ENCODE data around the gene RAD51C.

DNA sequence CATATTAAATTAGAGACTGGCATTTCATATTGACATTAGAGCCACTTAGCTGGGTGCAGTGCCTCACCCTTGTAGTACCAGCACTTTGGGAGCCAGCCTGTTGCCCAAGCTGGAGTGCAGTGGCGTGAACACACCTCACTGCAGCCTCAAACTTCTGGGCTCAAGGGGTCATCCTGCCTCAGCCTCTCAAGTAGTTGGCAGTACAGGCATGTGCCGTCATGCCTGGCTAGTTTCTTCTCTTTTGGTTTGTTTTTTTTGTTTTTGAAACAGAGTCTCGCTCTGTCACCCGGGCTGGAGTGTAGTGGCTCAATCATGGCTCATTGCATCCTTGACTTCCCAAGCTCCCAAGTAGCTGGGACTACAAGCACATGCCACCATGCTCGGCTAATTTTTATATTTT lies 72.0 kb downstream of the RAD51C start:
- TF ChIP-seq, protein P1, sequence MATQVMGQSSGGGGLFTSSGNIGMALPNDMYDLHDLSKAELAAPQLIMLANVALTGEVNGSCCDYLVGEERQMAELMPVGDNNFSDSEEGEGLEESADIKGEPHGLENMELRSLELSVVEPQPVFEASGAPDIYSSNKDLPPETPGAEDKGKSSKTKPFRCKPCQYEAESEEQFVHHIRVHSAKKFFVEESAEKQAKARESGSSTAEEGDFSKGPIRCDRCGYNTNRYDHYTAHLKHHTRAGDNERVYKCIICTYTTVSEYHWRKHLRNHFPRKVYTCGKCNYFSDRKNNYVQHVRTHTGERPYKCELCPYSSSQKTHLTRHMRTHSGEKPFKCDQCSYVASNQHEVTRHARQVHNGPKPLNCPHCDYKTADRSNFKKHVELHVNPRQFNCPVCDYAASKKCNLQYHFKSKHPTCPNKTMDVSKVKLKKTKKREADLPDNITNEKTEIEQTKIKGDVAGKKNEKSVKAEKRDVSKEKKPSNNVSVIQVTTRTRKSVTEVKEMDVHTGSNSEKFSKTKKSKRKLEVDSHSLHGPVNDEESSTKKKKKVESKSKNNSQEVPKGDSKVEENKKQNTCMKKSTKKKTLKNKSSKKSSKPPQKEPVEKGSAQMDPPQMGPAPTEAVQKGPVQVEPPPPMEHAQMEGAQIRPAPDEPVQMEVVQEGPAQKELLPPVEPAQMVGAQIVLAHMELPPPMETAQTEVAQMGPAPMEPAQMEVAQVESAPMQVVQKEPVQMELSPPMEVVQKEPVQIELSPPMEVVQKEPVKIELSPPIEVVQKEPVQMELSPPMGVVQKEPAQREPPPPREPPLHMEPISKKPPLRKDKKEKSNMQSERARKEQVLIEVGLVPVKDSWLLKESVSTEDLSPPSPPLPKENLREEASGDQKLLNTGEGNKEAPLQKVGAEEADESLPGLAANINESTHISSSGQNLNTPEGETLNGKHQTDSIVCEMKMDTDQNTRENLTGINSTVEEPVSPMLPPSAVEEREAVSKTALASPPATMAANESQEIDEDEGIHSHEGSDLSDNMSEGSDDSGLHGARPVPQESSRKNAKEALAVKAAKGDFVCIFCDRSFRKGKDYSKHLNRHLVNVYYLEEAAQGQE (IDR thresholded peaks at IDR 0.05; ENCODE audit: insufficient read depth in 1 of 2, low read depth in 2 of 2, low read length in 2 of 2): no peak
- no peak for TF ChIP-seq TAF1 (IDR thresholded peaks at IDR 0.05; ENCODE audit: borderline replicate concordance, insufficient read depth, low read length)
